Cardiac septum (tissue), 1 donor: ENCODE data around the gene B3GNT7. TPM values are rescaled to one million over a fixed set of nuclear protein-coding genes. Genes with fewer than 3 reads are reported as not detected.

Experiments used
- DNase-seq: peaks from one replicate; pipeline ENCODE4 v3.0.0-alpha.2; 2020; ENCODE audit warnings: low spot score
- intact Hi-C: fragments of 100-400 bp; cut with DNase I; formaldehyde crosslinking; loops from one replicate; pipeline ENCODE4 v1.14.0; 2022
- total RNA-seq: library from RNA; stranded (reverse); fragmentation: NEBNext Ultra II Directional; extraction: Animal tissue kit (Norgen Biotek cat#: 25700); gene quantifications from one replicate; pipeline ENCODE4 v1.2.1, GENCODE V29; 2021
- donor health status: DM: no; HTN: no; CAD: no.

Gene B3GNT7
- total RNA-seq, 1 donor from 2014 or later, result 5.4 TPM

DNA sequence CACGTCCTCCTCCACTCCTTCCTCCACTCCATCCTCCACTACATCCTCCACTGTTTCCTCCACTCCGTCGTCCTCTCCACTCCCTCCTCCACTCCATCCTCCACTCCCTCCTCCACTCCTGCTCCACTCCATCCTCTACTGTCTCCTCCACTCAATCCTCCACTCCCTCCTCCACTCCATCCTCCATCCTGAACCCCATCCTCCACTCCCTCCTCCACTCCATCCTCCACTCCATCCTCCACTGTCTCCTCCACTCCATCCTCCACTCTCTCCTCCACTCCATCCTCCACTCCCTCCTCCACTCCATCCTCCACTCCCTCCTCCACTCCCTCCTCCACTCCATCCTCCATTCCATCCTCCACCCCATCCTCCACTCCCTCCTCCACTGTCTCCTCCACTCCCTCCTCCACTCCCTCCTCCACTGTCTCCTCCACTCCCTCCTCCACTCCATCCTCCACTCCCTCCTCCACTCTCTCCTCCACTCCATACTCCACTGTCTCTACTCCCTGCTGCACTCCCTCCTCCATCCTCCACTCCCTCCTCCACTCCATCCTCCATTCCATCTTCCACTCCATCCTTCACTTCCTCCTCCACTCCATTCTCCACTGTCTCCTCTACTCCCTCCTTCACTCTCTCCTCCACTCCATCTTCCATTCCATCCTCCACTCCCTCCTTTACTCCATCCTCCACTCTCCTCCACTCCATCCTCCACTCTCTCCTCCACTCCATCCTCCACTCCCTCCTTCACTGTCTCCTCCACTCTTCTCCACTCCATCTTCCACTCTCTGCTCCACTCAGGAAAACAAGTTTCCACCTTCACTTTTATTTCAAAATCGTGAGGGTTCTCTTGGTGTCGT is 14.3 kb upstream of the B3GNT7 start:
- intact Hi-C loops, result no loop called here
- no peak for DNase-seq

DNA sequence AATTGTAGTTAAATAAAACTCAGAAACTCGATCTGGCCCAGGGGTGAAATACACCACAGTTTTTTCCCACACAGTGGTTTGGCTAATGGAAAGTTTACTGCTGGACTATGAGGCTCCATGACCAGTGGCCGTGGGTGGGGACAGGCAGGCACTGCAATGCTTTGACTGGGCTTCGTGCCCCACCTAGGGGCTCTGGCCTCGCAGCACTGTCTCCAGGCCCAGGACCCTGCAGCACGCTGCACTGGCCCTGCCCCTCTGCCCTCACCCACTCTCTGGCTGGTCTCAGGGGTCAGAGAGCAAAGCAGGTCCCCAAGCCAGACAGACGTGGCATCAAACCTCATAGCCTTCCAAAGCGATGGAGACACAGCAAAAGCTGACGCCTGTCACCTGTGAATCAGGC is 13.4 kb upstream of the B3GNT7 start:
- no peak for DNase-seq
- intact Hi-C loops, result no loop called here

DNA sequence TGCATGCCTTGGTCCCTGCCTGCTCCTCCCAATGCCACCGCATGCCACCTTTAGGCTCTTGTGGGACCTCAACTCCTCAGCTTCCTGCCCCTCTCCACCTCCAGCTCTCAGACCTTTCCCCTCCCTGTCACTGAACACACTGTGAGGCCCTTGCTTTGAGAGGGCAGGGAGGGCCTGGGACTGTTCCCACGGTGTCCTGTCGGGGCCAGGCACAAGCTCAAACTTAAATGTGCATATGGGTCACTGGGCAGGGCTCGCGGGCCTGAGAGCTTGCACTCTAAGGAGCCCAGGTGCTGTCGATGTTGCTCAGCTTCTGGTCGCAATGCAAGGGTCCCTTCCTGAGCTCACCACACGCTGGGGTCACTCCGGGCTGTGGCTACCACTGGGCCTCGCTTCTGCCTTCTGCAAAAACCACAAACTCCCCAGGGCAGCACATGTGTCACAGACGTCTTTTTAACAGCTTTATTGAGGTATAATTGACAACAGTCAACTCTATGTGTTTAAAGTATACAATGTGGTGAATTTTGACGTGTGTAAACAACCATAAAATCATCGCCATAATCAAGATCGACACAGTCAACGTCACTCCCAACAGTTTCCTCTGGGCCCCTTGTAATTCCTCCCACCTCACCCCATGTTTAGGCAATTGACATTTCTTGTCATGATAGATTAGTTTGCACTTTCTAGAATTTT is 11.9 kb upstream of the B3GNT7 start:
- DNase-seq, result no peak
- intact Hi-C loops, result no loop called here

DNA sequence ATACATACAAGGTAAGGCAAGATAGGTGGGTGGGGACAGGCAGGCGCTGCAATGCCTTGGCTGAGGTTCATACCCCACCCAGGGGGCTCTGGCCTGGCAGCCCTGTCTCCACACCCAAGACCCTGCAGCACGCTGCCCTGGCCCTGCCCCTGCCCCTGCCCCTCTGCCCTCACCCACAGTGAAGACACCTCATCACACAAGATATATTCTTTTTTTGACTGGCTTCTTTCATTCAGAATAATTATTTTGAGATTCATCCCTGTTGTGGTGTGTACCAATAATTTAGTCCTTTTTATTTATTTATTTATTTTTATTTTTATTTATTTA is 11.4 kb upstream of the B3GNT7 start:
- no peak for DNase-seq
- intact Hi-C loops, result no loop called here

DNA sequence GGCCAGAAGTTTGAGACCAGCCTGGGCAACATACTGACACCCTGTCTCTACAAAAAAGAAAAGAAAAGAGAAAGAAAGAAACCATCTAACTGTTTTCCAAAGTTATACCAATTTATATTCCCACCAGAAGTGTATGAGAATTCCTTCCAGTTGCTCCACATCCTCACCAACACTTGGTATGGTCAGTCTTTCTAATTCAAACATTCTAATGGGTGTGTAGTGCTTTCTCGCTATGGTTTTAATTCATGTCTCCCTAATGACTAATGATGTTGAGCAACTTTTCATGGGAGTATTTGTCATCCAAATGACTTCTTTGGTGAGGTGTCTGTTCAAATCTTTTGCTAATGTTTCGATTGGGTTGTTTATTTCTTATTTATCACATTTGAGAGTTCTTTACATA is 10.5 kb upstream of the B3GNT7 start:
- intact Hi-C loops, result no loop called here
- no peak for DNase-seq

DNA sequence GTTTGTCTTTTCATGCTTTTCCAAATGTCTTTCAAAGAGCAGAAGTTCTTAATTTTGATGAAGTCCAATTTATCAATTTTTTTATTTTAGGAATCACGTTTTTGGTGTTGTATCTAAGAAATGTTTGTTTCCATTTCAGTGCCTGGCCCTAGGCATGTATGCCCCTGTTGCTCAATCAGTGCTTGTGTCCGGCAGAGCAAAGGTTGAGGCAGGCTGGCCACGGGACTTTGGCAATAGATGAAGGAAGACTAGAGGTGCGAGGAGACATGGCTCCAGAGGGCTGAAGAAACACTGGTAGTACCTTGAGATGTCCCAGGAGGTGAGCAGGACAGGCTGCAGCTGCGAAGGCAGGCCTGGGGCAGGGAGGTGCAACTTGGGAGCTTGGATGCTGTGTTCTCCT is 10.1 kb upstream of the B3GNT7 start:
- intact Hi-C loops, result no loop called here
- no peak for DNase-seq

DNA sequence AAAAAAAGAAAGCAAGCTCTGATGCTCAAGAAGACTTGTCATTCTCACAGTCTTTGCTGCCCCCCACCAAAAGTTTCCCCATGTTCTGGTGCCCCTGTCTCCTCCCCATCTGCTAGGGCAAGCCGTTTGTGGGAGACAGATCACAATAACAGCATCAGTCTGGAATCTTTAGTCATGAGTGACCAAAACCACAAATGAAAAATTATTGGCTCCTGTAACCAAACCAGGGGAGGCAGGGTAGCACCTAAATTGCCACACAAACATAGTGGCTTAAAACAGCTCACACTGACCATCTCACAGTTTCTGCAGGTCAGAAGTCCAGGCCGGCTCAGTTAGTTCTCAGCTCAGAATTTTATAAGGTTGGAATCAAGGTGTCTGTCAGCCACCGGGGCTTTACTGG is 9.1 kb upstream of the B3GNT7 start:
- intact Hi-C loops, result no loop called here
- DNase-seq, result no peak

DNA sequence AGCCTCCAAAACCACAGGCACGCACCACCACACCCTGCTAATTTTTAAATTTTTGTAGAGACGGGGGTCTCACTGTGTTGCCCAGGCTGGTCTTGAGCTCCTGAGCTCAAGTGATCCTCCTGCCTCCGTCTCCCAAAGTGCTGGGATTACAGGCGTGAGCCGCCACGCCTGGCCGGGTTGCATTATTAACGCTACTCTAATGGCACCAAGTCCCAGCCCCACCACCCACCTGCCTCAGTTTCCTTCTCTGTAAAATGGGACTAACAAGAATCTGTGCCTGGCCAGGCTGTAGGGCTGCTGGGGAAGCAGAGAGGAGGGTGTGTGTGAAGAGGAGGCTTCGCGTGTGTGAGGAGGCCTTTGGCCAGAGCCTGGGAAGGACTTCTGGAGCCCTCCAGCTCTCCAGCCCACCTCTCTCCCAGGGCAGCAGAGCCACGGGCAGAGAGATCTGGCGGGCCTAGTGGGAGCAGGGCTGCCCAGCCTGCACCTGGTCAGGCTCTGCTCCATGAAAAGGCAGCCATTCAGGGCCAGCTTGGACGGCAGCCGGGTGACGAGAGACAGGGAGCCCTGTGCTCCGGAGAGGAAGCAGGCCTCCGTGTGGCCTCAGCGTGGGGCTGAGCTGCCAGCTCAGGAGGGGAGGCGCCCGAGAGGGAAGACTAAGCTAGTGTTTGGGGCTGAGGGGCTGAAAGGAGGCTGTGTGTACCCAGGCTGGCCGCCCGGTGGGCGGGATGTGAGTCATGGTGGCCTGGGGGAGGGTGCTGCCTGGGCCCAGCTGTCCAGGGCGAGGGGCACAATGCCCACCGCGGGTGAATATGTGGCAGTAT is 7.4 kb upstream of the B3GNT7 start:
- no peak for DNase-seq
- intact Hi-C loops, result no loop called here

DNA sequence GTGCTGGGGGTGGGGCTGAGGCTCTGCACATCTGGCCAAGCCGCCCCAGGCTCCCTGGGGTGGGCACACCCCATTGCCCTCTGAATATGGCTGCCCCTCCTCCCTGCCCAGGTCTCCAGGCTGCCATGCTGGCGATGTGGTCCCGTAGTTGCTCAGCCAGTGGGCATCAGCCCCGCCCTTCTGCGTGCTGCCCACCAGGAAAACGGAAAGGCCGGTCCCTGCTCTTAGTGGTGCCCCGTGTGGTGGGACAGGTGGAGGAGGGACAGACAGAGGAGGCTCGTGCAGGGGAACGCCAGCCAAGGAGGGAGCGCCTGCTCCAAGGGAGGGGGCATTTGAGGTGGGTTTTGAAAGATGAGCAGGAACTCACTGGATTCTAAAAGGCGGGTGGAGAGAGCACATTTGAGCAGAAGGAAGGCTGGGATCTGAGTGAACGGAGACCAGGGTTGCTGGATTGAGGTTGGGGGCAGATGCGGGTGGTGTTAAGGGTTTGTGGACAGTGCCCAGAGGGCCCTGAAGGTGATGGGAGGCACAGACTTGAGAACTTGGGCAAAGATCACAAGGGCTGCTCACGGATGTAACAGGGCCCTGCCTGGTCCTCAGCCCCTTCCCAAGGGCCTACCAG is 6.7 kb upstream of the B3GNT7 start:
- intact Hi-C loops, result no loop called here
- no peak for DNase-seq

DNA sequence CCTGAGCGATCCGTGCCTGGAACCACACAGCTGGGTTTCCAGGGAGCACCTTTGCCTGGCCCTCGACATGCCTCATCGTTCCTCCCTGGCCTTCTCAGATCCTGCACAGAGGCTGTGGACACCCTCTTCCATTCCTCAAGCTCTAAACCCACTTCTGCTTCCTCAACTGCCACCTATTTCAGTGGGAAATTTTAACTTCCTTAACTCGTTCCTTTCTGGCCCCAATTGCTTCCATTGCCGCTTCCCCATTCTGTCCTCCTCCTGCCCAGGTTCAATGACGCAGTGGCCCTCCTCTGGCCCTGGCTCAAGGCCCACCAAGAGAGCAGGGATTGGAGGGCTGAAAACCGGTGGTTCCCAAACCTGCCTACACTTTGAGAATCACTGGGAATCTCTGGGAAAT is 4.8 kb upstream of the B3GNT7 start:
- no peak for DNase-seq
- intact Hi-C loops, result no loop called here

DNA sequence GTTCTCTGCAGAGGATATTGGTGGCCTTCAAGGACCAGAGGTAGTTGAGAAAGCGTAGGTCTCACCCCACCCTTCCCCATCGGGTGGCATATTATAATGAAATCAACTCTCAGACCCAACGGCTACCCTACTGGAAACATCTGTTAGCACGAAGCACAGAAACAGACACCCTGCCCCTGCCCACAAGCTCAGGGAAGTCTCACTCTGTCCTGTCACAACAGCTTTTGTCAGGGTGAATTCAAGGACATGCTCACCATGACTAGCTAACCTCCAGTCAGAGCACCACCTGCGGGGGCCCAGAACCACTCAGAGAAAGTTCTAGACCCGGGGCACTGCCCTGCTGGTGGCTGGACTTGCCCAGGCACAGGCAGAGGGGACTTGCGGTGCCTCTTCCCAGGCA is 3.5 kb upstream of the B3GNT7 start:
- no peak for DNase-seq
- intact Hi-C loops, result no loop called here

DNA sequence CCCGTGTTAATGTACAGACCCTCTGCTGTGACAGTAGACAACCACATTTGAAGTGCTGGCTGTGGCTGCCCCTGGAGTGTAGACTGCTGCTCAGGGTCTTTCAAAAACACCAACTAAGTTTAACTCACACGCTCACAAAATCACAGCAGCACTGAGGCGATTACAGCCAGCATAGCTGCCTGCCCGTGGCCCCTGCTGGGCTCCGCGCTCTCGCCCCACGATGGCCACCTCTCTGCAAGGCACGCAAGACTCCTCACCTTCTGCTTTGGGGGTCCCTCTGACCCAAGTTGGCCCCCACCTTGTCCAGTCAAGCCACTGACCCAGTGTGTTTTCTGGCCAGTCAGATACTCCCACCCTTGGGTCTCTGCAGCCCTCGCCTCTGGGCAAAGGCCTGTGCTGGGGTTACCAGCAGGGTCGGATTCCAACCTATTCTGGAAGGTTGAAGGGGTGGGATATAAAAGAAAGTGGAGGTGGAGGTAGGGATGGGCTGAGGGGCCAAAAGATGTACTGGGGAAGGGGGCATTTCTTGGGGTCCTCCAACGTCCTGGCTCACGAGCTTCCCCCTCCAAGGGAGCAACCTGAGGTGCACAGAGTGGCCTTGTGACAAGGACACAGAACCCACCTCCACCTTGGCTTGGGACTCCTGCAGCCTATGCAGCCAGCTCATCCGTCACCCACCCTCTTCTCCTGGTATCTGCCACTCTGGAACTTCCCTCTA is 2.9 kb upstream of the B3GNT7 start:
- intact Hi-C loops, result no loop called here
- DNase-seq, result no peak

DNA sequence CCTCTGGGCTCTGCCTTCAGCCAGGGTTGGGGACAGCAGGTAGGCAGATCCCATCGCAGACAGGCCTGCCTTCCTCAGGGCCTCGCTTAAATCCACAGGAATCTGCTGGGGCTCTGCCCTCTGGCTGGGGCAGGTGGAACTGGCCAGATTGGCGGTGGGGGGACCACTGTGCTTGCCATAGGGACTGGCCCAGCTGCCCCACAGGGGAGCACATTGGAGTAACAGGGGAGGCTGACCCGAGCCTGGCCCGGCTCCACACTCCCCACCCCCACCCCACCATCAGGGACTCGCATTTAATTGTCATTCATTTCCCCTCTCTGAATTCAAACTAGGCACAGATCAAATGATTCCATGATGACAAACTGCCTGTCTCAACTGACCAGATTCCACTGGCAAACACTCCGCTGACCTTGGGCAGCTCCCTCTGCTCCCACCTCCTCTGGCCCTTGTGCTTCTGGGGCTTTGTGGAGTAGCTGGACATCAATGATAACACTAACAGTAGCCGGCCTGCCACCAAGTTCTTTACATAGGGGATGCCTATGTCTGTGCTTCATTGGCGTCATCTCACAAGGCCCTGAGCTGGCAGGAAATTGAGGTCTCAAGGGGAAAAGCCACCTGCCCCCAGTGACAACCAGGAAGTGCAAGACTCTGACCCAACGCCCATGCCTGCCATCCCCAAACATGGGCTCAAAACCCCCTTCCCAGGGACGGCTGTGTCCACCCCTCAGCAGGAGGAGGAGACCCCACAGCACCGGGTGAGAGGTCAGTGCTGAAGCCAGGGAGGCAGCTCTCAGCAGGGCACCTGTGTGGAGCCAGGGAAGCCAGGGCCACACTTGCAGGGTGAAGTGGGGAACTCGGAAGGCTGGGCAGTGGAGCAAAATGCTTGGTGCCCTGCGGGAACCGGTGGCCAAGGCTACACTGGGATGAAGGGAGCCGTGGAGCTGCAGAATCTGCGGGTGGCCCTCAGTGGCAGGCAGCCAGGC is 2.1 kb upstream of the B3GNT7 start:
- intact Hi-C loops, result no loop called here
- DNase-seq, result no peak

DNA sequence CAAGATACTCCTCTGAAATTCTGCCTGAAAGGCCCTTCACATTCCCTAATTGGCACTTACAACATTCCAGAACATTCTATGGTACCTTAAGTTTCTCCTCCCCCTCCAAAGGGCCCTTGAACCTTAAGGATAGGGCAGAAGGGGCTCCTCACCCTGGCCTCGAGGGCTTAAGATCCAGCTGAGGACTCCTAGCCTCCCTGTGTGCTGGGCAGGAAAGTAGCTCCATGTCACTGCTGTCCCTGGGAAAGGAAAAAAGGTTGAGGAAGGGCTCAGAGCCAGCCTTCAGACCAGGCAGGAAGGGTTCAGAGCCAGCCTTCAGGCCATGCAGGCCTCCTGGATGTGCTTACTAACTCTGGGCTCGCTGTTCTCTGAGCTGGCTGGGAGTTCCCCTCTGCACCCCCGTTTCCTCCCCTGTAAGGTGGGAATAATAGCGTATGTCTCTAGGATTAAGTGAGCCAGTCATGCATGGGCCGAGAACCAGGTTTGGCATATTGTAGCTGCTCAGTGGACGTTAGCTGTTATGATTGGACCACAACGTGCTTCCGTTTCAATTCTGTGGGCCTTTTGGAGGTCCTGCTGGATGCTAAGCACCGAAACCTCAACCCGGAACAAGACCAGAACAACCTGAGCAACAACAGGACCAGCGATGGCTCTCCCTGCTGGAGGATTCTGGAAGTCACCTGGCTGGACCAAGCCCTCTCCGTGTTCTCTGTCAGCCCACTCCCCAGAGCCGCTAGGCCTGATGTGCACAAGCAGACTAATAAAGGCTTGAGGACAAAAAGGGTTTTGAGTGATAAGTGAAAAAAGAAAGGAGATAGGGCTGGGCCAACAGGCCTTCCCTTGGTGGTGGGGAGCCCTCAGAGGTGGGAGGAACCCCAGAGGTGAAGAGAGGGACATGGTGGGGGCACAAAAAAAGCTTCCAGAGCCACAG is 1.0 kb upstream of the B3GNT7 start:
- no peak for DNase-seq
- intact Hi-C loops, result no loop called here

DNA sequence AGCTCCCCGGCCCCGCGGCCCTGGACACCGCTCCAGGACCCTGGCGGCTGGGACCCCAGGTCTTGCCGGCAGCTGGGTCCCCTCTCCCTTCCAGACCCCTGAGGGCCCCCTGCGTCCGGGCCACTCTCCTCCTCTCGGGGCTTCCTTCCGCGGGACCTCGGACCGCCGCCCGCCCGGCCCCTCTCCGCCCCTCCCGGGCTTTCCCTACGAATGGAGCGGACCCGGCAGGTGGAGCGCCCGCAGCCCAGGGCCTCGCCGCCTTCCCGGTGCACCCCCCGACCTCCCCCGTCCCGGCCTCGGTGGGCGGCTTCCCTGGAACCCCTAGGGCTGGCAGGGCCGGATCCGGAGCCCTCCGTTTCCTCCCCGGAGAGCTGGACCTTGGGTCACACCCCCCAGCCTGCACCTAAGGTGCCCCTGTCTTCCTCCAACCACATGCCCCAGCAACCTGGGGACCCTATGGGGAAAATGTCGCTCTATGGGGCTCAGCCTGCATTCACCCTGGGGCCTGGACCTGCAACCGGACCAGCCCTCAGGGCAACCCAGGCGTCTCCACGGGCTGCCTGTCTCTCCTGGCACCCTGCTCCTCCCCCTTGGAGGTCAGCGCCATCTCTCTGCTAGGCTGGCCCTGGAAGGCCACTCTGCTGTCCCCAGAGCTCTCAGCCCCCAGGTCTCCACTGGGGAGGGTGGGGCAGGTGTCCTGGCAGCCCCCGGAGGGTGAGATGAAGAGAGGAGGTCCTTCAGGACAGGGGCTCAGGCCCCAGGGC is 730 bp downstream of the B3GNT7 start:
- DNase-seq, result no peak
- intact Hi-C loops, result no loop called here

DNA sequence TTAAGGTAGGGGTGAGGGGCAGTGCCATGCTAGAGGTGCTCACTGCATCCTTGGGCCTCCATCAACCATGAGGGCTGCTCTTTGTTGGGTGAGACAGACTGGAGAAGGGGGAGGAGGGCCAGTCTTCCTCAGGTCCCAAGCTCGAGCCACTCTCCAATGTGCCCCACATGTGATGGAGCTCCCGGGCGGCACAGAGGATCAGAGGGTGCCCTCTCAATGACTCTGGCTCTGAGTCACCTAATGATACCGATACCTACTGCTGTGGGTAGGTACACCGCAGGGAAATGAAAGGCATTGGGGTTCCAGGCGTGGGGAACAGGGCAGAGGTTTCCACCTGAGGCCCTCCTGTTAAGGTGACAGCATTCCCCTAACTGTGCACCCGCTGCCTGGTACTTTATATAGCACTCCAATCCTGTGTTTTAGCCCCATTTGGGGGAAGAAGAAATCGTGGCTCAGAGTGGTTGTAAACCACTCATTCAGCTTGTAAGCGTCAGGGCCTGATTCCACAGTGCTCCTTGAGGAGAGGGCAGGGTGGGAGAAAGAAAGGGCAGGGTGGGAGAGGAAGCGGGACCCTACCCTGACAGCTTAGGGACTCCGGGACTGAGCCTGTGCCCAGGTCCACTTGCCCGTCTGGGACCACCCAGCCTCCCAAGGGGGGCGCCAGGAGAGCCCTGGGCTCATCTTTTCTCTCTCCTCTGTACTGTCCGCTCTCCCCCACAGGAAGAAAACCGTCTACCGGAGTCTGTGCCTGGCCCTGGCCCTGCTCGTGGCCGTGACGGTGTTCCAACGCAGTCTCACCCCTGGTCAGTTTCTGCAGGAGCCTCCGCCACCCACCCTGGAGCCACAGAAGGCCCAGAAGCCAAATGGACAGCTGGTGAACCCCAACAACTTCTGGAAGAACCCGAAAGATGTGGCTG is 1.8 kb downstream of the B3GNT7 start:
- DNase-seq, result no peak
- intact Hi-C loops, result no loop called here
